ENCODE measurements around the gene TAF4.

DNA sequence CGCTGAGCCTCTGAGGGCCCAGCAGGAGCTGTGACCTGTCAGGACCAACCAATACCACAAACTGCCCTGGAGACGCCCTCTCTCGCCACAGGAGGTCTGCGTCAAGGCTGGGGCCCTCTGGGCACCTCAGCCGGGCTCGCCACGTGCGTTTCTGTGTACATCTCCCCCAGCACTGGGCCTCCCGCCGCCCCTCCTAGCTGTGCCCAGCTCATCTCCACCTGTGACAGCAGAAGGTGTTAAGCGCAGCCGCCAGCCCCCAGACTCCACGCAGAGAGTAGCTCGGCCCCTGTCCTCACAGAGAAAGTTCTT is 91.4 kb downstream of the TAF4 start:
- TF ChIP-seq CTCF (IDR thresholded peaks at IDR 0.05) (no peak), POLR2A (IDR thresholded peaks at IDR 0.05) (no peak)
